ENCODE data around the gene CCL22.

GRCh38 chr16:57389087-57389468, 30.5 kb downstream of the CCL22 start:
- TF ChIP-seq CTCF (conservative IDR thresholded peaks at IDR 0.05 in 1 of 2, IDR thresholded peaks at IDR 0.05 in 1 of 2; ENCODE audit: extremely low read depth in 1 of 2, insufficient read depth in 1 of 2, low read depth in 1 of 2, low read length in 2 of 2) = no peak
- no peak for TF ChIP-seq EZH2 (IDR thresholded peaks at IDR 0.05; ENCODE audit: borderline replicate concordance, low read length)

All from mammary epithelial cell (primary cell).